Tibial nerve (tissue), 4 donors: Measurements from ENCODE around the gene BLOC1S1. TPM values are rescaled to one million over a fixed set of nuclear protein-coding genes. Genes with fewer than 3 reads are reported as not detected.

Experiments used
- DNase-seq, 2 donors: peaks; one replicate each; pipeline ENCODE4 v3.0.0-alpha.2; 2019; ENCODE audit warnings: low spot score in 2 of 2
- H3K27ac ChIP-seq, 4 donors: fragments of 200-600 bp; sonication (generic) in 3 of 4; one replicate each; pipeline ENCODE4 v1.5.1; 2017 to 2019; ENCODE audit warnings: mild to moderate bottlenecking in 1 of 4
- H3K27me3 ChIP-seq, 2 donors: fragments of 200-600 bp; sonication (generic) in 1 of 2; one replicate each; pipeline versions ENCODE4 v1.5.1 to v1.6.0; 2017 to 2019
- H3K36me3 ChIP-seq, 3 donors: fragments of 200-600 bp; sonication (generic); one replicate each; pipeline ENCODE4 v1.5.1; 2018 to 2019
- H3K4me1 ChIP-seq, 4 donors: fragments of 200-600 bp; sonication (generic) in 3 of 4; one replicate each; pipeline ENCODE4 v1.5.1; 2017 to 2019
- H3K4me3 ChIP-seq, 4 donors: fragments of 200-600 bp; sonication (generic) in 3 of 4; one replicate each; pipeline ENCODE4 v1.5.1; 2017 to 2019; ENCODE audit warnings: mild to moderate bottlenecking in 1 of 4, moderate library complexity in 1 of 4
- H3K9me3 ChIP-seq, 4 donors: fragments of 200-600 bp; sonication (generic) in 3 of 4; one replicate each; pipeline ENCODE4 v1.5.1; 2017 to 2019
- EP300 ChIP-seq, 2 donors: sonication (generic); formaldehyde crosslinking; IDR thresholded peaks; one replicate each; pipeline ENCODE4 v1.6.1; 2017; ENCODE audit warnings: antibody characterized with exemption in 2 of 2, mild to moderate bottlenecking in 1 of 2
- POLR2A ChIP-seq, 2 donors: fragments of 450-650 bp; IDR thresholded peaks; one replicate each; pipeline ENCODE4 v1.6.1; 2017; ENCODE audit warnings: antibody characterized with exemption in 2 of 2, mild to moderate bottlenecking in 2 of 2, moderate library complexity in 2 of 2
- WGBS, 2 donors: methylation state at CpG; one replicate each; pipeline ENCODE4 v1.1.5; 2018; 5-methylcytosine and 5-hydroxymethylcytosine counted together
- total RNA-seq, 4 donors: library from RNA; depleted of rRNA; stranded (reverse); fragments of >200 nt; gene quantifications; one replicate each; pipeline ENCODE4 v1.1.0, GENCODE V29; 2016
- TF ChIP-seq, protein P1 (sequence below), 5 experiments: fragments of 200-600 bp in 3 of 5; fragments of 450-650 bp in 2 of 5; sonication (generic) in 3 of 5; IDR thresholded peaks; one replicate each; pipeline ENCODE4 v1.5.1; 2016 to 2019; ENCODE audit warnings: antibody characterized with exemption in 5 of 5, mild to moderate bottlenecking in 3 of 5, moderate library complexity in 2 of 5

The BLOC1S1 gene
- total RNA-seq, 4 donors from 2014 or later = 212 to 322 (median 264) TPM

DNA sequence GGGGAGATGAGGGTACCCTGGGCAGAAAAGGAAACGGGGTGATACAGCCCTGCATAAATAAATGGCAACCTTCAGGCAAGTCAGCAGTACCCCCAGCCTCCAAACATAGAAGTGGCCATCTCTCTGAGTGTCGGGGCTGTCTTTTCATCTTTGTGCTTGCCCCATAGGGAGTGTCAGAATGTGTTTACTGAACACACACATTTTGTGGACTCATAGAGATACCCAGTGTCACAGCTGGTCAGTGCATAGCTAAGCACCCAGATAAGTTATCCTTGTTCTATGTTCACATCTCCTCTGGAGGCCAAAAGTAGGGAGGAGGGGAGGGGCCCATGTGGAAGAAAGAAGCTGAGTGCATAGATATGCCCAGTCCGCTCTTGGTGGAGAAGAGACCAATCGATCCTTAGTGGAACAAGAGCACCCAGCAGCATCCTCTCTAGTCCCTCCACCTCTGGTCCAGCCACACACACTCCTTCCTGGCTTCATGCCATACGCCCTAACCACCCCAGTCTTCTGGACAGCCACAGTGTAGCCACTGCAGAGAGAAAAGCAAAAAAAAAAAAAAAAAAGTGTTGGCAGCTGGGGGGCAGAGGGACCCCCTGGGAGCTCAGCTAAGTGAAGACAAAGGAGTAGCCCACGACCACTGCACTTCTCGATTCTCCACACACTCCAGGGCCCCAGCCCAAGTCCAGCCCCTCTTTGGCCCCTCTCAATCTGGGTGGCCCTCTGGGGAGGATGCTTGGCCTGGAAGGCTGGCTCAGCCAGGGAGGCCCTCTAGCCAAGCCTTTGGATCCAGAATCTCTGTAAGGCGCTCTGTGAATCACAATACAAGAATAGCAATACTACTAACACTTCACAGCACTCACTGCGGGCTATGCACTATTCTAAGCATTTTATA lies 10.8 kb upstream of the BLOC1S1 start:
- H3K4me3 ChIP-seq = peak overlapping the region; percentile 7 to 64 (median 58)
- 32 to 38% methylated on average over 9 of the region's 9 CpGs for WGBS, 2 donors
- H3K36me3 ChIP-seq = peaks cover 0 to 10% (median 0%) of the 10 kb centered on the region in 3 donors
- H3K9me3 ChIP-seq = no peaks in the 10 kb centered on the region
- H3K4me1 ChIP-seq = peaks cover 0 to 87% (median 23%) of the 10 kb centered on the region in 4 donors
- TF ChIP-seq EP300 (IDR thresholded peaks at IDR 0.05) (no peak), POLR2A (IDR thresholded peaks at IDR 0.05) (no peak)
- TF ChIP-seq, protein P1, sequence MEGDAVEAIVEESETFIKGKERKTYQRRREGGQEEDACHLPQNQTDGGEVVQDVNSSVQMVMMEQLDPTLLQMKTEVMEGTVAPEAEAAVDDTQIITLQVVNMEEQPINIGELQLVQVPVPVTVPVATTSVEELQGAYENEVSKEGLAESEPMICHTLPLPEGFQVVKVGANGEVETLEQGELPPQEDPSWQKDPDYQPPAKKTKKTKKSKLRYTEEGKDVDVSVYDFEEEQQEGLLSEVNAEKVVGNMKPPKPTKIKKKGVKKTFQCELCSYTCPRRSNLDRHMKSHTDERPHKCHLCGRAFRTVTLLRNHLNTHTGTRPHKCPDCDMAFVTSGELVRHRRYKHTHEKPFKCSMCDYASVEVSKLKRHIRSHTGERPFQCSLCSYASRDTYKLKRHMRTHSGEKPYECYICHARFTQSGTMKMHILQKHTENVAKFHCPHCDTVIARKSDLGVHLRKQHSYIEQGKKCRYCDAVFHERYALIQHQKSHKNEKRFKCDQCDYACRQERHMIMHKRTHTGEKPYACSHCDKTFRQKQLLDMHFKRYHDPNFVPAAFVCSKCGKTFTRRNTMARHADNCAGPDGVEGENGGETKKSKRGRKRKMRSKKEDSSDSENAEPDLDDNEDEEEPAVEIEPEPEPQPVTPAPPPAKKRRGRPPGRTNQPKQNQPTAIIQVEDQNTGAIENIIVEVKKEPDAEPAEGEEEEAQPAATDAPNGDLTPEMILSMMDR (IDR thresholded peaks at IDR 0.05) = no peak
- no peak for DNase-seq
- no peaks in the 10 kb centered on the region for H3K27me3 ChIP-seq
- H3K27ac ChIP-seq = peak overlapping the region in 2 of 4 donors; percentile 74 to 89

DNA sequence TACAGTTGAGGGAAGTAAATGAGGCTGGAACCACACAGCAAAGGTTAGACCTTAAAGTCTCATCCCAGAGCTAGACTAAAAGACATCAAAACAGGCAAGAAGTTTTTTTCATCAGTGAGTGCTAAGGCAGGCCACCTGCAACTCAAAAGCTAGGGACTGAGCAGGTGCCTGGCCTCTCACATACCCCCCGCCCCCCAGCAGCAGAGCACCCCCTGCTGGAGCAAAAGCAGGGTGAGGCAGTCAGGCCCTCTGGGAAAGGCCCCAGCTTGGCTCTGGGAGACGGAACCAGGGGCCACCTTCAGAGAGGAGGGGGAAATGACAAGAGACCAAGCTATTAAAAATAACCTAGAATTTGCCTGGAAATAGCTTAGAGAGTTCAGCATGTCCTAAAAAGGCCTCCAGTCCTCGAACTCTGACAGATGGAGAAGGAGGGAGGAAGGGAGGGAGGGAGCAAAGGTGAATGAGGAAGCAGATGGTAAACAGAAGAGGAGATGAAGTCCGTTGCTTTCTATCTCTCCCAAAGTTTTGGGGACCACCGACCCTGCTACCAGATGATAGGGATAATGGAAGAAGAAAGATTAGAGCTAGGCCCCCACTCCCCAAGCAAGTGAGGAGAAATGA lies 10.0 kb upstream of the BLOC1S1 start:
- Histone ChIP-seq H3K4me3 (peak overlapping the region; percentile 56 to 76 (median 62)), H3K4me1 (peaks cover 0 to 87% (median 23%) of the 10 kb centered on the region in 4 donors), H3K27me3 (no peaks in the 10 kb centered on the region), H3K9me3 (no peaks in the 10 kb centered on the region), H3K36me3 (peaks cover 0 to 2% (median 0%) of the 10 kb centered on the region in 3 donors), H3K27ac (peak overlapping the region; percentile 69 to 89 (median 72))
- 21 to 22% methylated on average over 5 of the region's 5 CpGs for WGBS, 2 donors
- DNase-seq = no peak
- TF ChIP-seq, protein P1 (IDR thresholded peaks at IDR 0.05) = peak; percentile 22 to 49 (median 35)
- TF ChIP-seq EP300 (IDR thresholded peaks at IDR 0.05) = no peak

DNA sequence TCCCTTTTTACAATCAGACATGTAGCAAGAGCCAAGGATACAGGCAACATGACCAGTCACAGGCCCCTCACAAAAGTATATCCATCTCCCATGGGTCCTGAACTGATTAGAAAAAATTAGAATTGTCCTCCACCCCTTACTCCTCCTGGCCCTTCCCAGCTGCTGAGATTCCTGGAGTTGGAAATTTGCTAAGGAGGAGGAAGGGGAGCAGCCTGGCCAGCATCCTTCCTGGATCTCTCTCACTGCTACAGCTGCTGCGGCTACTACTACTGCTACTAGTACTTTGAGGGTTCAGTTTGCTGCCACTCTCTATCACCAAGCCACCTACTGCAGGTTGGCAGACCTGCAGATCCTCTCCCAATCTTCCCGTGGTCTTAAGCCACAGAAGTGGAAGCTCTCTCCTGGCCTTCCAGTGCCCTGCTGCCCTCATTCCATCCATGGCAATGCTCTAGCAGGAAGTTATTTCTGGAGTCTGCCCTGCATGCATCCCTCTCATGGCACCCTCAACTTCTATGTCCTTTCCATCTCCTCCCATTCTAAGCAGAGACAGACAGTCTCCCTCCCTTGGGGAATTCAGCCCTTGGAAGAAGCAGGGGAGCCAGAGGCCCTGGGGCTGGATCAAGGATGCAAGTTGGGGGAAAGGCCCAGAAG lies 9.2 kb upstream of the BLOC1S1 start:
- H3K4me1 ChIP-seq = peaks cover 0 to 90% (median 23%) of the 10 kb centered on the region in 4 donors

DNA sequence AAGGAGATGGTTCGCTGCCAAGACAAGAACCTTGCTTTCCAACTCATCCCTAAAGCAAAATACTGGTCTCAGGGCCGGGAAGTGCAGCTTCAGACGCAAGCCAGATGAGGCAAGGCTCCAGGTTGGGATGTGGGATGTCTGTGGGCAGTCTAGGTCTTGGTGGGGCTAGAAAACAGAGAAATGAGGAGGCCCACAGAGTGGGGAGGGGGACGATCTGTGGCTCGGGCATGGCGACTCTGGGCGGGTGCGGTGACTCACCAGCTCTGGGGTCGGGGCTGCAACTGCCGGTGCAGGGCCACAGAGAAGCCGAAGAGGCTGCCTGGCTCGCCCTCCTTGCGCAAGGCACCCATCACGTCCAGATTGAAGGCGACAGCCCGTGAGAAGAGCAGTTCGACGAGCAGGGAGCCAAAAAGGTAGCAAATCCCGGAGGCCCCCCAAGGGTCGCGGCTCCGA lies 8.6 kb upstream of the BLOC1S1 start:
- Histone ChIP-seq H3K4me3 (peak overlapping the region; percentile 56 to 76 (median 62)), H3K27ac (peak overlapping the region; percentile 69 to 89 (median 72)), H3K36me3 (no peaks in the 10 kb centered on the region), H3K9me3 (no peaks in the 10 kb centered on the region), H3K4me1 (peaks cover 0 to 96% (median 23%) of the 10 kb centered on the region in 4 donors), H3K27me3 (no peaks in the 10 kb centered on the region)
- DNase-seq = no peak
- 4 to 10% methylated on average over 18 to 22 of the region's 22 CpGs for WGBS, 2 donors
- TF ChIP-seq POLR2A (IDR thresholded peaks at IDR 0.05) (no peak), EP300 (IDR thresholded peaks at IDR 0.05) (no peak)
- TF ChIP-seq, protein P1 (IDR thresholded peaks at IDR 0.05) = no peak

More for the DNA sequence above, 9.2 kb upstream of the BLOC1S1 start:
- peak overlapping the region; percentile 69 to 89 (median 72) for H3K27ac ChIP-seq
- H3K9me3 ChIP-seq = no peaks in the 10 kb centered on the region
- TF ChIP-seq, protein P1 (IDR thresholded peaks at IDR 0.05) = no peak
- no peak for TF ChIP-seq EP300 (IDR thresholded peaks at IDR 0.05)
- no peak for TF ChIP-seq POLR2A (IDR thresholded peaks at IDR 0.05)
- H3K27me3 ChIP-seq = no peaks in the 10 kb centered on the region
- DNase-seq = no peak
- no peaks in the 10 kb centered on the region for H3K36me3 ChIP-seq
- 31 to 44% methylated on average over 2 of the region's 2 CpGs for WGBS, 2 donors
- H3K4me3 ChIP-seq = peak overlapping the region; percentile 56 to 76 (median 62)
